Embryonic facial prominence (tissue), 1 donor: ENCODE data around the gene COL5A1.
"Not testable (repeated sequence)": the region's sequence is repeated elsewhere in the genome, so short reads cannot be mapped to it uniquely, and the experiment has no call there.

Source experiments
- DNase-seq: peaks from one replicate; pipeline ENCODE4 v3.0.0-alpha.2; 2016; ENCODE audit errors: extremely low spot score

COL5A1 gene

DNA sequence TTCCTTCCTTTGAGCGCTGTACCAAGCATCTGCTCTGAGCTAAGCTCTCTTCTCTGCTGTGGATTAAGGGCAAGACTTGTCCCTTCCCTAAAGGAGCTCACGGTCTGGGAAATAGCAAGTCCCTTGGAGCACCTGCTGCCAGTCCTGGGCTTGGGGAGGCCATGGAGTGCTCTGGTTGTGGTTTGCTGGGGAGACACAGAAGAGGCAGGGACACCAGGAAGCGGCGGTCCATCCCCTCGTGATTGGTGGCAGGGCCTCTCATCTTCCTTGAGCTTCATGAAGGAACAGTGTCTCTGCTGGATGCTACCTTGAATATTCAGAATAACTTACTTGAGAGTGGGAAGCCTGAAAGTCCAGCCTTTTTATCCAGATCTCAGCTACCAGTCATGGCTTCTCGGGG is 35.3 kb downstream of the COL5A1 start:
- no peak for DNase-seq

DNA sequence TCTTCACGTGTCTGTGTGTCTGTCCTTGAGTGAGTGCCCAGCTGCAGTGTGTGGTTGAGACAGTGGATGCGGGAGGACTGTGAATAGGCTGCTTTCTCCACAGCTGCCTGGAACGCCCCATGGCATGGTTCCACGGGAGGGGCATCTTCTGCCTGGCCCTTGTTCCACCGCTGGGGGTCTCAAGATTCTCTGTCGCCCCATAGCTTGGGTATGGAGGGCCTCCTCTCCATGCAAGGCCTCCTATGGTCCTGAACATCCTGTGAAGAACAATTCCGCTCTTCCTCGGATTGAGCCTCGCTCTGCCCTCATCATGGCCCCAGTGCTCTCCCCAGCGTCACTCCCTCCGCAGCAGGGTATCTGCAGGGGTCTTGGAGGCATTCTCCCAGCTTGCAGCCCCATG is 36.1 kb downstream of the COL5A1 start:
- DNase-seq: no peak

DNA sequence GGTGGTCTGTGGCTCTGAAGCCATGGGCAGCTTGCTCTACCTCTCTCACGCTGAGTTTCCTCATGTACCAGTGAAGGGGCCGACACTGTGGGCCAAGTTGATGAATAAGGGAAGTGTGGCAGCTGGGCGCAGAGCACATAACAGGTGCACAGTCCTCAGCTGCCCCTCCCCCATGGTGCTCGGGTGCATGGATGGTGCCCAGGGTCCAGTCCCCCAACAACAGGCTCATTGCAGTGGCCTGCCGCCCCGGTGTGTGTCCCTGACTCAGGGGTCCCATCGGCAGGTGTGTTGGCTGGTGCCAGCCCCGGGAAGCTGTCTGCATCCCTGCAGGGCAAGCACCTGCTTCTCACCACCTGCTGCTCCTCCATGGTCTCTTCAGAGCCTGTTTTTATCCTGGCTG is 36.6 kb downstream of the COL5A1 start:
- DNase-seq: no peak

DNA sequence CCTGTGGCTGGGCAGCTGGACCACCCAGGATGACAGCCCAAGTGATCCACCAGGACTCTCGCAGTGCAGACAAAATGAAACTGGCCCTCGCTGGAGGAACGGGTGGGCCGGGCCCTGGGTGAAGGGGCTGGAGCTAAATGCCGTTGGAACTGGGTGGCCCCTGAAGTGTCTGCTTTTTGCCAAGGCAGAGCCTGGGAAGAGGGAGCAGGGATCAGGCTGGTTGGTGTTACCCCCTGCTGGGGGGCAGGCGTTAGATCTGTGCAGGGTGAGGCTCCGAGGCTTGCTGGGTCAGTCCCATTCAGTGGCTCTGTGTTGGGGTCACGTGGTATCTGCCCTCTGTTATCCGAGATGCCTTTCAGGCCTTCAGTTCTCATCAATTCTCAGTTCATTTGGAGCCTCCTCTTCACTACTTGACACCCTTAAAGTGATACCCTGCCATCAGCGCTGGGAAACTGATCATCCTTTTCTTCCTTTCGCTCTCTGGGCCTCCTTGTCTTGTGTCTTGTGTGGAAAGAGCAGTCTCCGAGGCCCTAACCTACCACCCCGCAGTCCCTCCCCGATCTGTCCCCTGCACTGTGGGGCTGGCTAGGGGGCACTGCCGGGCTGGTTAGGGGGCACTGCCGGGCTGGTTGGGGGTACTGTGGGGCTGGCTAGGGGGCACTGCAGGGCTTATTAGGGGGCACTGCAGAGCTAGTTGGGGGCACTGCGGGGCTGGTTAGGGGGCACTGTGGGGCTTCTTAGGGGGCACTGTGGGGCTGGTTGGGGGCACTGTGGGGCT is 37.3 kb downstream of the COL5A1 start:
- no peak for DNase-seq

DNA sequence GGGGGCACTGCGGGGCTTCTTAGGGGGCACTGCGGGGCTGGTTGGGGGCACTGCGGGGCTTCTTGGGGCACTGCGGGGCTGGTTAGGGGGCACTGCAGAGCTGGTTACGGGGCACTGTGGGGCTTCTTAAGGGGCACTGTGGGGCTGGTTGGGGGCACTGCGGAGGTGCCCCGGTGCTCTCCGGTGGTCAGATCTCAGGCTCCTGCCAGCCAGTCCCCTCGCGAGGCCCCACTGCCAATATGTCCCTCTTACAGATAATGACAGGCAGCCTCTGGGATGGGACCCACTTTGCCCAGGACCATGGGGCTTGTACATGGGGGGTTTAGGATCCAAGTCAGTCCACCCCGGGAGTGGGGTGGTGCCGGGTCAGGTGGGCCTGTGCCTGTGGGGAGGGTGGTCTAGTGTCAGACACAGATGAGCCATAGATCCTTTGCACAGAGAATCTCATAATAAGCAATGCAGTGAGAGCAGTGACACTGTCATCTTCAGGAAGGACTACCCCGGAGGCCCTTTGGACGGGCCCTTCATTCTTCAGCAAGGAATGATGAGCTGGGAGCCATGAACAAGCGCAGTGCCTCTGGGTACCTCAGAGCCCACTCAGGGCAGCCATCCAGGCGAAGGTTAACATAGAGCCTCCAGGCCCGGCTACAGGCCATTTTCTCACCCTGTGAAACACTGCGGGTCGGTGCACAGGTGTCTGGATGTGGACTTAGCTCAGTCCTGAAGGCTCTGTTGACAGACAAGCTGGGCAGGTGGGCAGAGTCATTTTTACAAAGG is 38.2 kb downstream of the COL5A1 start:
- no peak for DNase-seq

DNA sequence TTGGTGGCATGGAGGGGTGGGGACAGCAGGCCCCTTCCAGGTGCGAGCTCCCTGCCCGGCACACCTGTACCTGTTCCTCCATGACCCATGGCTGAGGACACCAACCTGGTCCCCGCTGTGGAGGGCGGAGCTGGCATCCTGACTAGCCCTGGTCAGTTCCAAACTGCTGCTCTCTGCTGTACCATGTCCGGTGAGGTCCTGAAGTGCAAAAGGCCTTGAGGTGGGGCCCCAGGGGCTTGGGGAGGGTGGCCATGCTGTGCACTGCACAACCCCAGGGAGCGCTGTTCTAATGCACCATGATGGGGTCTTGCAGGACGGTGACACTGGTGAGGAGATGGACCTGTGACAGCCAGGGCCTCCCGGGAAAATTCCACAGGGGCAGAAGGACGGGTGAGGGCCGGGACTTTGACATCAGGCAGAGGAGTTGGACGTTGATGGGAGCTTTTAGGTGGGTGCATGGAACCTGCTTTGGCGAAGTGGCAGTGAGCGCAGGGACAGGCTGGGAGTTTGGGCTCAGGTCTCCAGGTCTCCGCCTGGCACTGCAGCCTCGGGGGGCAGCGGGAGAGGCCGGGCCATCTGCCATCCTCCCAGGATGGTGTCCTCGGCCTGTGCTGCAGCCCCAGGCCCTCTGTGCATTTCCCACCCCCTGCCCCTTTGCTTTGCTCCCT is 38.9 kb downstream of the COL5A1 start:
- no peak for DNase-seq

DNA sequence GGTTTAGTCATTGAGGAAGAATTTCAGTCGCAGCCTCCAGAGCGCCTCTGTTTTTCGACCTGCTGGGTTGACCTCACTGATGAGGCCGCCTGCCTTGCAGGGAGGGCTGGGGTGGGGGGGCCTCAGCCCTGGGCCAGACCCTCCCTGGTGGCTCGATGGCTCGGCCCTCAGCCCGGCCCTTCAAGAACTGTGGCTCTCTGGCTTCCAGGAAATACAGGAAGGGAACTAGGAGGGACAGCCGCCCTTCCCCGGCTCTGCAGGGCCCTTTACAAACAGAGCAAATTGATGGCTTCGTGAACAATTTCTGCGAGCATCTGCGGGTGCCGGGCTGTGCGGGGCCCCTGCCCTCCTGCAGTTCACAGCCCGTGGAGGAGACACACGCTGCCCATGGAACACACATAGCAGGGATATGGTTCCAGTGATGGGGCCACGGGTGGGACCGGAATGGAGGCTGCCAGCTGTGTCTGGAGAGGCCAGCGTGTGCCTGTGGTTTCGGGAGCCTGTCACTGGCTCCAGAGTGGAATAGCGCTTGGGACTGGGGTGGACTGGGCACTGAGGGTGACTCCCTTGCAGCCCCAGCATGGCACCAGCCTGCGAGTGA is 39.6 kb downstream of the COL5A1 start:
- no peak for DNase-seq

DNA sequence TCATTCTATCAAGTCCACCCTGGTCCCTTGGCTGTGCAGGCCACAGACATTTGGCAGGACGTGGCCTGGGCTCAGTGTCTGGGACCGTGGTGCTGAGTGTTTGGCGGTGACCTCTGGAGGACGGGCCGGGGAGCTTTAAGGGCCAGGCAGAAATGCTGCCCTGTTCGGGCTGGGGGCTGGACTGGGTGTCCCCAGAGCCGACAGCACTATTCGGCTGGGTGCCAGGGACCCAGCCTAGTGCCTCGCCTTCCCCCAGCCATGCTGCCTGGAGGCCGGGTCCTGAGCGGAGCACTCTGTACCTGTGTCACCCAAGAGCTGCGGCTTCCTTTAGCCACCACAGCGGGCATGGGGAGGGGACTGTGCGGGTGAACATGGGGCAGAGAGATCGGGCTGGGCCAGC is 40.4 kb downstream of the COL5A1 start:
- no peak for DNase-seq

DNA sequence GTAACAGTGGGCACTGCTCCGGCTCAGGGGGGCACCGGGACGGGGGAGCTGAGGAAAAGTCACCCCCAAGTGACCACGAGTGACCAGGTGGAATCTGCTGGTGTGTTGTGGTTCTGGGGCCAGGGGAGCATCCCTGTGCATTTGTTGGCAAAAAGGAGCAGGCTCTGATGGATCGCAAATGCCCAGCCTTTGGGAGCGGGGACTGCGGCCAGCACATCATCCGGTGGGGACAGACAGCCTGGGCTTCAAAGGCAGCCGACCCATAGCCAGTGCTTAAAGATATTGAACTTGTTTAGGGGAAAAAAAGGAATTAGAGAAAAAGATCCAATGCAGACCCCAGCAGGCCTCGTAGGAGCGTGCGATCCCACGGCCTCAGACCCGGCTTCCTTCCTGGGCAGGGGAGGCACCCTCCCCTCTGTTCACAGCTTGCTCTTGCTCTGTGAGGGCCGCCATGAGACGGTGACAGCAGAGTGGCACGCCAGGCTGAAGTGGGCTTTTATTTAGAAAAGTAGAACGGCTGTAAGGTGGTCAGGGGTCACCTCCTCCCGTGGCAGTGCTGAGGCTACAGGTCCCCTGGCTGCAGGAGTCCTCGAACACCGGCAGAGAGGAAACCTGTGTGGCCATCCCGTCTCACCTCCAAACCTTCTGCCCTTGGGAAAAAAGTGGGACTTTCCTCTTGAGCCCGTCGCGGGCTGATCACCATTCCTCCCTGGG is 41.2 kb downstream of the COL5A1 start:
- no peak for DNase-seq

DNA sequence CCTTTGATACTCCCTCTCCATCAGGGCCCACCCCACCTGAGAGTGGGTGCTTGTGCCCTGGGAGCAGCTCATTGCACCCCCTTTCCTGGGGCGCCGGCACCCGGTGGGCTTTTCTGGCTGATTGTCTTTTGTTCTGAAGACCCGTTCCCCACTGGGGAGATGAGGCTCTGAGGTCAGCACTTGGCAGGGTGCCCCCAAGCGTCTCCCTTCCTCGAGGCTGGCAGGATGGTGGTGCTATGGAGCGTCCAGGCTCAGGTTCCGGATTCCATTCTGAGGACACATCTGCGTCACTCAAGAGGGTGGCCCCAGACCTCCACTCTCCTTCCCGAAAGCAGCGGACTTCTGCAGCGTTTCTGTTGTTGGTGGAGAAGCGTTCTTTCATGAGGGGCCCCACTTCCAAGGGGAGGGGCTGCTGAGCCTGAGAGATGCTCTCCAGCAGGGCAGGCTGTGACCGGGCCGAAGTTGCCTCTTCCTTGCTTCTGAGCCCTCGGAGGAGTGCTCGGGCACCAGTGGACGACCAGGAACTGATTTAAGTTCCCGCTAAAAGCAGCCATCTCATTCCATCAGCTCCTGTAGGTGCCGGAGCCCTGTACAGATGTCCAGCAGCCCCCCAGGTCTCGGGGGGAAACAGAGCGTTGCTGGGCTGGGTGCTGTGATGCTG is 42.2 kb downstream of the COL5A1 start:
- no peak for DNase-seq

DNA sequence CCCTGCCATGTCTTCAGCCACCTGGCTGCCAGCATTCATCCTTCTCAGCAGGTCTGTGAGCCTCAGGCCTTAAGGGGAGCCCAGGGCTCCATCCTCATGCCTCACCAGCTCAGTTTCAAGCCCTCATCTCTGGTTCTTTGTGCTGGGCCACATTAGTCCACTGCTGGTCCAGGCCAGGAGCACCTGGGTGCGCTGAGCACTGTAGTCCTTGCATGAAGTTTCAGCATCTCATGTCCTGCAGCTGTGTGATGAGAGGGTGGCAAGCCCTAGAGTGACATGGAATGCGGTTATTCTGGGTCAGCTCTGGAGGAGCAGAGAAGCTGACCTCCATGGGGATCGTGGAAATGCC is 42.7 kb downstream of the COL5A1 start:
- no peak for DNase-seq

DNA sequence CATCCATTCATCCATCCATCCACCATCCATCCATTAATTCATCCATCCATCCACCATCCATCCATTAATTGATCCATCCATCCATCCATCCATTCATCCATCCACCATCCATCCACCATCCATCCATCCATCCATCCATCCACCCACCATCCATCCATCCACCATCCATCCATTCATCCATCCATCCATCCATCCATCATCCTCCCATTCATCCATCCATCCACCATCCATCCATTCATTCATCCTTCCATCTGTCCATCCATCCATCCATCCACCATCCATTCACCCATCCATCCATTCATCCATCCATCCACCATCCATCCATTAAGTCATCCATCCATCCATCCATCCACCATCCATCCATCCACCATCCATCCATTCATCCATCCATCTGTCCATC is 43.3 kb downstream of the COL5A1 start:
- not testable (repeated sequence) for DNase-seq

DNA sequence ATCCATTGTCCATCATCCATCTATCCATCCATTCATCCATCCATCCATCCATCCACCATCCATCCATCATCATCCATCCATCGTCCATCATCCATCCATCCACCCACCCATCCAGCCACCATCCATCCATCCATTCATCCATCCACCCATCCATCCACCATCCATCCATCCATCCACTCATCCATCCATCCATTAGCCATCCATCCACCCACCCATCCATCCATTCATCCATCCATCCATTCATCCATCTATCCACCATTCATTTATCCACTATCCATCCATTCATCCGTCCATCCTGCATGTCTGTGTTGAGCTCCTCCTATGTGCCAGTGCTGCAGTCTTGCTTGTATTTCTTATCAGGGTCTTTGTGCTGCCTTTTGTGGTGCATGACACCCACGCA is 44.2 kb downstream of the COL5A1 start:
- no peak for DNase-seq

DNA sequence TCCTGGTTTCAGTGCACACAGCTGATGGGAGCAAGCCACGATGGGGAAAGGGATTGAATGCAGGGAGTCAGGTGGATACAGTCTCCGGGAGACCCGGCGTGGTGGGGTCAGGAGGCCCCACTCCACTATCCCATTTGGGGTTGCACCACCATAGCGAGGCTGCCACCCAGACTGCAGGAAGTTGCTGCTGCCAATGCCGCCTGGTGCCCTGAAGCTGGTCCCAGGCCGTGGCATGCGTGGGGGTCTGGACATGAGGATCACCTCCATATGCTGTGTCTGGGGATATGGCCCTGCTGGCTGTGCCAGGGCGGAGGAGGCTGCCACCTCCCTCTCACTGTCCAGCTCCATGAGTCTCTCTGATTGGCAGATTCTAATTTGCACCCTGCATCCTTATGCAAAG is 45.3 kb downstream of the COL5A1 start:
- no peak for DNase-seq

DNA sequence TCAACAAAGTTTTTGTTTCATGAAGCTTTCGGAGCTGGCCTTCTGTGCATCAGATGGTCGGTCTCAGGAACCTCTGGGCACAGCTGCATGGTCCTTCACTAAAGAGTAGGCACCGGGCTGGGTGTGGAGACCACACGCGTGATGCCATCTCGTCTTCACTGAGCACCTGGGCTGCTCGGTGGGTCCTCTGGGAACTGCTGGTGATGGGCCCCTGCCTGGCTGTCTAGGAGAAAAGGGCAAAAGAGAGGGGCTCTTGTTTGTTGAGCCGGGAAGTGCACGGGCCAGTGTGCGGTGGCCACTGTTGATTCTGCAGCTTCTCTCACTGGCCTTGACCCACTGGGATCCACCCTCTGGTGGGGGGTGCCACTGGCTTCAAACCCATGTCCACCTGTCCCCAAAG is 46.0 kb downstream of the COL5A1 start:
- no peak for DNase-seq

DNA sequence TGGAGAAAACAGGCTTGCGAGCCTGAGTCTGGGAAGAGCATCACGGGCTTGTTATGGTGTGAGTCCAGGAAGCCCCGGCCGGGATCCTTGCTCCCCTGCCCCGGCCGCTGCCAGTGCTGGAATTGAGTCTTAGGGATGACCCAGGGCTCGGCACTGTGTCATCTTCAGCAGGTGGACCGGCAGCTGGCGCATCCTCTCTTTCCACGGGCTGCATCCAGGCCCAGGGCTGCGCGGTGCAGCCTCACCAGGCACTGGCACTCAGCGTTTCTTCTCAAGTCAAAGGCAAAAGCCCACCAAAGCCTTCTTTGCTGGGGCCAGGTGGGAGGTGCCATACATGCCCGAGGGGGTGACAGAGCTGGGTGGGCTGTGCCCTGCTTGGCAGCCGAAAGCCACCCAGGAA is 46.6 kb downstream of the COL5A1 start:
- DNase-seq: no peak

DNA sequence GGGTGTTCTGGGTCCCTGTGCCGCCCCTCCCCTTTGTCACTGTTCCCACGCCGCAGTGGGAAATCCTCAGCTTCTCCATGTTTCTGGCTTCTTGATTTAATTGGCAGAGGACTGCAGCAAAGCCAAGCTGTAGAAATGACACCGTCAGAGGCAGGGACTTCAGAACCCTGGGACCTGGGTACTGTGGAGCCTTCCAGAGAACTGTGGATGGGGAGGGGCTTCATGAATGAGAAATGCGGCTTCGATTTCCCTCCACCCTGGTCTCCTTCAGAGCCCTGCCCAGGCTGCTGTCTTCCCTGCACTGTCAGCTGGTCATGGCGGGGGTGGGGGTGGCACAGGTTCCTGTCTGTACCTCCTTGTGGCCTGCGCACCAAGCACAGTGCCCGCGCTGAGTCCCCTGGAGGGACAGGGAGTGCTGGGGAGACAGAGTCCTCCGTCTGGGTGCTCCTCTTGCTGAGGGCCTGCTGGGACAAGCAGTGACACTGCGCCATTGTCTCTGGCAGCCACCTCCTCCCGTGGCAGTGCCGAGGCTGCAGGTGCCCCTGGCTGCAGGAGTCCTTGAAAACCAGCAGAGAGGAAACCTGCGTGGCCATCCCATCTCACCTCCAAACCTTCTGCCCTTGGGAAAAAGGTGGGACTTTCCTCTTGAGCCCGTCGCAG is 47.2 kb downstream of the COL5A1 start:
- no peak for DNase-seq

DNA sequence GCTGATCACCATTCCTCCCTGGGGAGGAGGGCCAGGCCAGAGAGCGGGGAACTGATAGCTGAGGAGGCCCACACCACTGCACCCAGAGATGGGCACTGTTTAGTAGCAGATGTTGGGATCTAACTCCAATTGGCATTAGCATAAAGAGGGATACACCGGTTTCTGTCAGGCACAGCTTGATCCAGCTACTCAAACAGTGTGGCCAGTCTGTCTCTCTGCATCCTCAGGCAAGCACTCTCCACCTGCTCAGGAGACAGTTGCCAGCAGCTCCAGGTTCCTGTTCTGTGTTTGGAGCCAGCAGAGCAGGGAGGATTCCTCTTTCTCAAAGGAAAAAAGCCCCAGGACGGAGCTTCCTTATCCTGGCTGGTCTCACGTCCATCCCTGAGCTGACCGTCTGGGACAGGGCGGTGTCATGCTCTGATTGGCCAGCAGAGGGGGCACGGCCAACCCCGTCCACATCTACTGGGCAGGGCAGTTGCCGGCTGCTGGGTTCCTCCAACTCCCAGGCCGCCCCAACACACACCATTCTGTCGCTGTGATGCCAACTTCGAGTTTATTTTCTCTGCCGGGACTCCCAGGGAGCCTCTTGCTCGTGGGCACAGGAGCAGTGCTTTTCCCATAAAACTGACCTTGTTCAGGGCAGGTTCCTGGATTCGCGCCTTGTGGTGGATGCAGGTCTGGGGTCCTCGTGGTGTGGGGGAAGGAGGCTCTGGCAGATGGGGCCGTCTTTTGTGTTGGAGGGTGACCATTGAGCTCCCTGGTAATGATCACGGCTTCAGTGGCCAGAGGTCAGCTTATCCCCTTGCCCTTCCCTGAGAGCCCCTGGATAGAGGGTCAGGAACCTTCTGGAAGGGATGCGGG is 47.9 kb downstream of the COL5A1 start:
- no peak for DNase-seq

DNA sequence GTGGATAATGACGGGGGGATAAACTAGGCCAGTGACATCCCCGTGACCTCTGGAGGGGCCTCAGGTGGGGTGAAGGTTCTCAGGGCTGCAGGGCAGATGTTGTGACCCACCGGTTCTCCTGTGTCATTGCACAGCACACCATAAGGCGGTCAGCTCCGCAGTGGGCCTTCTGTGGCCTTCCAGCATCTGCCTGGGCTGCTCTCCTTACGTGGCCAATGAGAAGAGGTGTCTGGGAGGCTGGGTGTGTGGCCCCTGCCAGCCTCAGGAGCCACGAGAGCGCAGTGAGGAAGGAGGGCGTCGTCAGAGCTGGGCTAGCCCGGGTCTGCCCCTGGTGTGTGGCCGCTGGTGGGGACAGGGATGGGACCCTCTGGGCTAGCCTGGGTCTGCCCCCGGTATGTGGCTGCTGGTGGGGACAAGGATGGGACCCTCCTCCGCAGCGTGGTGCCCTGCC is 48.7 kb downstream of the COL5A1 start:
- DNase-seq: no peak
